Activated T-helper 9 cell treated with anti-CD3 and anti-CD28 coated beads, Interleukin-2, amount 50 U/mL, for 16 hours (primary cell): ENCODE measurements around the gene ELOA.
"Not testable (repeated sequence)": the region's sequence is repeated elsewhere in the genome, so short reads cannot be mapped to it uniquely, and the experiment has no call there.

Experiments
- DNase-seq: peaks from one replicate; pipeline ENCODE4 v3.0.0-alpha.2; 2020; ENCODE audit warnings: low read depth

Gene ELOA

GRCh38 chr1:23783141-23783540 lies 39.9 kb downstream of the ELOA start:
- DNase-seq = not testable (repeated sequence)

DNA sequence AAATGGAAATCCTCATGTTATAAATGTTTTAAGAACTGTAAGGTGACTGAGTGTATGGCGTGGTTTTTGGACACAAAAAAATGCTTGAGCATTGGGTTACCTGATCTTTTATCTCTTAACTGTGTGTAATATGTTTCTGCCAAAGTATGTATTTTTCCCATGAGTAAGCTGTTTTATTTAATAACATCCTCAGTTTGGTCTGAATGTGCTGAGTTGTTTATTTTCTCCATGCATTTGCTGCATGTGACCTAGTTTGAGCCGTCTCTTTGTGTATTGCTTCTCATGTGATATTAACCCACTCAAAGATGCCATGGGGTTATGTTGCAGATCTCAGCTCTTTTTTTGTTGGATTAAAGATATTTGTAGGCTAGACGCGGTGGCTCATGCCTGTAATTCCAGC lies 41.6 kb downstream of the ELOA start:
- no peak for DNase-seq

- DNase-seq = no peak
Measured at GRCh38 chr1:23787701-23788100, 44.4 kb downstream of the ELOA start.

GRCh38 chr1:23788695-23789094 lies 45.4 kb downstream of the ELOA start:
- DNase-seq = no peak

DNA sequence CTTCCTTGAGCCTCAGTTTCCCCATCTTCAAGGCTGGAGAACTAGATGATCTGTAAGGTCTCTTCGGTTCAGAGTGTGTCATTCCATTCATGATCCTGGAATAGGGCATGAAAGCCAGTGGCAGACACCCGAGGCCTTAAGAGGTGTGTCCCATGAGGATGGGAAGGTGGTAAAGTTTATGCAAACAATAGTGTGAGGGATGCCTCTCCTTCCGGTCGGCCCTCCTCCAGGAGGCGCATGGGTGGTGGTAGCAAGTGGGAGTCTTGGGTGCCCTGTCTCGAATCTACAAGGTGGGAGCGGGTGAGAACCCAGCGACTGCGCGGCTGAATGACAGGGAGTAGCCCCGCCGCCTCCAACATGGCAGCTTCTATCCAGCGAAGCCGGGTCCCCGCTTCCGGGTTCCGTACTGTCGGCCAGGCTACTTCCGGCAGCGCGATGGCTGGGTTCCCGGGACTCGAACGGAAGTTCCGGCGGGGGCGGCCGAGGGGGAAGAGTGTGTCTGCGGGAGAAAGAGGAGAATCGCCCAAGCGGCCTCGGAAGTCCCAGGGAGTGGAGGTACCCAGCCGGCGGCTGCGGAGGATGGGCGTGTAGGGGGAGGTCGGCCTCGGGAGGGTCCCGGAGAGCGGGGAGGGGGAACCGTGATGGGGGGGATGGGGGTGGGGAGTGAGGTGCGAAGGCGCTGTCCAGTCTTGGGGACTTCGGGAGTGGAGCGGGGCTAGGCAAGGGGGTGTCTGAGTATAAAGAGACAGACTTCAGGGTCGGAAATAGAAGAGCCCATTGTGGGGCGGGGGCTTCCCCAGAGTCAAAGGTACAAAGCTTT lies 47.6 kb downstream of the ELOA start, which contains the start of gene LYPLA2:
Gene LYPLA2 (plus strand): TSS at position 450 of the 820 bp plus-strand sequence. CDS start 1,538 bp downstream, outside the sequence.
- DNase-seq = peak; percentile 80

DNA sequence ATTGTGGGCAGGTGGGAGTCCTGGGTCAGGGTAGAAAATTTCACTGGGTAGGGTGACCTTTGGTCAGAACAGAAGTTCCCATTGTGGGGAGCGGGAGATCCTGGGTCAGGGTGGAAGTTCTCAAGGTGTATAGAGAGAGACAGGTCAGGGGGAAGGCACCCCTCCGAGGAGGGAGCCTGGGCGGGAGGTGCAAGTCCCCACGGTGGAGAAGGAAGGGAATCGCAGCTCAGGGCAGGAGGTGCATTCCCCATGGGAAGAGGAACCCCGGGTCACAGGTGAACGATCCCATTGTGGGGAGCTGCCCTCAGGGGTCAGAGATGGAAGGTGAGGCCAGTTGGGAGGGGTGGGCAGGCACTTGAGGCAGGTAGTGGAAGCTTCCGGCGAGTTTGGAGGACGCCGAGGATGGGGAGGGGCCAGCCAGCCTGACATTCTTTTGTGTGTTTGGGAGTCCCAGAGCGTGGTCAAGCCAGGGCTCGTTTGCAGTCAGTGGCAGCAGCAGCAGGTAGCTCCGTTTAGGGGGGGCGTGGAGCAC lies 48.3 kb downstream of the ELOA start:
- no peak for DNase-seq

DNA sequence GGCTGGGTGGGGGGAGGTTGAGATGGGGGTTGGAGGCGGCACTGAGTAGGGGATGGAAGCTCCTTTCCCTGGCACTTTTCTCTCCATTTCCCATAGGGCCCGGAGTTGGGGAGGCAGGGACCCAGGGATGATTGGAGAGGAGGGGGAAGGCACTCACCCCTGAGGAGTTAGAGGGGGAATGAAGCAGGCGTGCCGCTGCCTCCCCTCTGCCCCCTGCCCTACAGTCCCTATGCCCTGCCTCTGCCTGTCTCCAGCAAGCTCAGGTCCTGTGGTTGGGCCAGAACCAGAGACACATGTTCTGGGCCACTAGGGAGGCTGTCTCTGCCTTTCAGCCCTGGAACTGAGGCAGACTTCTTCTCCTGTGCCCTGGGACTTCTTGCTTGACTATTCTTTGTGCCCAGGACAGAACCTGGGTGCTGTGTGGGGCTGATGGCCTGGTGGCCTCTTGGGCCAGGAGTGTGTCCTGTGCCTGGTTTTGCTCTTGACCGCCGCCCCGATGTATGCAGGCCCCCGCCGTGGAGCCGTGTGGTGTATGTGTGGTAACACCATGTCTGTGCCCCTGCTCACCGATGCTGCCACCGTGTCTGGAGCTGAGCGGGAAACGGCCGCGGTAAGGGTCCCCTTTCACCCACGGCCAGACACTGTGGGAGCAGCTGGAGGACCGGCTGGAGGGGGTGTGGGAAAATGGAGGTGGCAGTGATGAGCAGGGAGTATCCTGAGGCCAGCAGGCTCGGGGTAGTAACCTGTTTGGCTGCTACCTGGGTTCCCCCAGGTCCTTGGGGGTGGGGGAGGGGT lies 49.1 kb downstream of the ELOA start:
- no peak for DNase-seq

DNA sequence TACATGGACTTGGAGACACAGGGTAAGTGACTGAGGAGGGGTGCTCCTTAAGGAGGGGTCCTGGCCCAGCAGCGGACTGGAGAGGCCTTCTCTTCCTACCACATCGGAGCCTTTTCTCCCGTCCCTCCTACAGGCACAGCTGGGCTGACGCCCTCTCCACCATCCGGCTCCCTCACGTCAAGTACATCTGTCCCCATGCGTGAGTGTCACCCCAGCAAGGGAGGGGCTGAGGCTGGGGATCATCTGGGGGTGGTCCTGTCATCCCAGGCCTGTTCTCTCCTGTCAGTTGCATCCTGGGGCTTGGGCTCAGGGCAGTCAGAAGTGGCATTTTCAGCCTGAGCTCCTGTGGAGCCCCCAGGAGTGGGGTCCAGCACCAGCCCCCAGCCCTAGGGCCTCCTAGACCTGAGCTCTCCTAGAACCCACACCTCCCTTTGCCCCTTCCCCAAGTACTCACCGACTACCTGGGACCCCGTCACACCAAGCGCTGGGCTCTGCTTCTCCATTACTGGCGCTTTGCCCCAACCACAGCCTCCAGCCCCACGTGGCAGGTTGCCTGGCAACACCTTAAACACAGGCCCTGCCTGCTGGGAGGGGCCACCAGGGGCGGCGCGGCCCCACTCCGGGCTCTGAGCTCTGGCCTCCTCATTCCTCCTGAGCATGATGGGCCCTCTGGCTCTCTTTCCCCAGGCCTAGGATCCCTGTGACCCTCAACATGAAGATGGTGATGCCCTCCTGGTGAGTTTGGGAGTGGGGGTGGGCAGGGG lies 49.9 kb downstream of the ELOA start:
- DNase-seq = no peak

DNA sequence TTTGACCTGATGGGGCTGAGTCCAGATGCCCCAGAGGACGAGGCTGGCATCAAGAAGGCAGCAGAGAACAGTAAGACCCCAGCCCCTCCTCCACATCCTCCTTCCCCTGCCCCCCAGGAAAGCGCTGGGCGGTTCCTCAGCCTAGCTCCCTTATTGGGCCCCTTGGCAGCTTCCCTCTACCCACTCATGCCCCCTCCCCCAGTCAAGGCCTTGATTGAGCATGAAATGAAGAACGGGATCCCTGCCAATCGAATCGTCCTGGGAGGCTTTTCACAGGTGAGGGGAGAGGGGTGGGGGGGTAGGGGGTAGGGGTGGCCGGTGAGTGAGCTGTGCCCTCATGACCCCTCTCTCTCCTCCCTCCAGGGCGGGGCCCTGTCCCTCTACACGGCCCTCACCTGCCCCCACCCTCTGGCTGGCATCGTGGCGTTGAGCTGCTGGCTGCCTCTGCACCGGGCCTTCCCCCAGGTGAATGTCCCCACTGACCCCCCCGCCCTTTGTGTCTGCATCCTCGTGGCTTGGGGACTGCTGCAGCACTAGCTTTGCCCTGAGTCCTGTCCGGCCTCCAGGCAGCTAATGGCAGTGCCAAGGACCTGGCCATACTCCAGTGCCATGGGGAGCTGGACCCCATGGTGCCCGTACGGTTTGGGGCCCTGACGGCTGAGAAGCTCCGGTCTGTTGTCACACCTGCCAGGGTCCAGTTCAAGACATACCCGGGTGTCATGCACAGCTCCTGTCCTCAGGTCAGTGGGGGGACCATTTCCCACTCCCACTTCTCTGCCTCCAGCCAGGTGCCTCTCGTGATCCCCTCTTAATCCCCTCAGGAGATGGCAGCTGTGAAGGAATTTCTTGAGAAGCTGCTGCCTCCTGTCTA lies 50.8 kb downstream of the ELOA start:
- DNase-seq = no peak

- not testable (repeated sequence) for DNase-seq
Measured at GRCh38 chr1:23794732-23795182, 51.5 kb downstream of the ELOA start.

GRCh38 chr1:23795676-23796465 lies 52.6 kb downstream of the ELOA start:
- DNase-seq = no peak

DNA sequence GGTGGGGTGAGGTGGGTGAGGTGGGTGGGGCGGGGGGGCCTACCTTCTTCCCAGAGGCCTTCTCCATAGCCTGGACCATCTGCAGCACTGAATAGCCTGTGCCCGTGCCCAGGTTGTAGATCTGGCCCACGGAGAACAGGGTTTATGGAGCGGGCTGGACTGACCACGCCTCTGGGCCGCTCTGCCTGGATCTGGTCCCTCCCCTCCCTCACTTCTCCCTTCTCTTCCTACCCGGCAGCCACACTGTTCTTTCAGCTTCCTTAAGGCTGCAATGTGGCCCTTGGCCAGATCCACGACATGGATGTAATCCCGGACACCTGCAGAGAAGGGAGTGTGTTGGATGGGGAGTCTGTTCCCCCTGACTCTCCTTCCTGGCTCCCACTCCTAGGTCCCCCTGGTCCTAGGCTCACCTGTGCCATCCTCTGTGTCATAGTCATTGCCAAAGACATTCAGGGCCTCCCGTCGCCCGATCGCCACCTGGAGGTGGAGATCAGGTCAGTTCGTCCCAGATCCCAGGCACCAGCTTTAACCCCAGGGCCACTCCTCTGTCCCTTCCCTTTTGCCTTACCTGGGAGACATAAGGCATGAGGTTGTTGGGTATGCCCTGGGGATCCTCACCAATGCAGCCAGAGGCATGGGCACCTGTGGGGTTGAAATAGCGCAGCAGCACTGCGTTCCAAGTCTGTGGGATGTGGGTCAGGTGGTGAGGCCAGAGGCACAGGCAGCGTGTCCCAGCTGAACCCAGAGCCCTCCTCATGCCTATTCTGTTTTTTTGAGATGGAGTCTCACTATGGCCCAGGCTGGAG lies 53.4 kb downstream of the ELOA start:
- DNase-seq = no peak

DNA sequence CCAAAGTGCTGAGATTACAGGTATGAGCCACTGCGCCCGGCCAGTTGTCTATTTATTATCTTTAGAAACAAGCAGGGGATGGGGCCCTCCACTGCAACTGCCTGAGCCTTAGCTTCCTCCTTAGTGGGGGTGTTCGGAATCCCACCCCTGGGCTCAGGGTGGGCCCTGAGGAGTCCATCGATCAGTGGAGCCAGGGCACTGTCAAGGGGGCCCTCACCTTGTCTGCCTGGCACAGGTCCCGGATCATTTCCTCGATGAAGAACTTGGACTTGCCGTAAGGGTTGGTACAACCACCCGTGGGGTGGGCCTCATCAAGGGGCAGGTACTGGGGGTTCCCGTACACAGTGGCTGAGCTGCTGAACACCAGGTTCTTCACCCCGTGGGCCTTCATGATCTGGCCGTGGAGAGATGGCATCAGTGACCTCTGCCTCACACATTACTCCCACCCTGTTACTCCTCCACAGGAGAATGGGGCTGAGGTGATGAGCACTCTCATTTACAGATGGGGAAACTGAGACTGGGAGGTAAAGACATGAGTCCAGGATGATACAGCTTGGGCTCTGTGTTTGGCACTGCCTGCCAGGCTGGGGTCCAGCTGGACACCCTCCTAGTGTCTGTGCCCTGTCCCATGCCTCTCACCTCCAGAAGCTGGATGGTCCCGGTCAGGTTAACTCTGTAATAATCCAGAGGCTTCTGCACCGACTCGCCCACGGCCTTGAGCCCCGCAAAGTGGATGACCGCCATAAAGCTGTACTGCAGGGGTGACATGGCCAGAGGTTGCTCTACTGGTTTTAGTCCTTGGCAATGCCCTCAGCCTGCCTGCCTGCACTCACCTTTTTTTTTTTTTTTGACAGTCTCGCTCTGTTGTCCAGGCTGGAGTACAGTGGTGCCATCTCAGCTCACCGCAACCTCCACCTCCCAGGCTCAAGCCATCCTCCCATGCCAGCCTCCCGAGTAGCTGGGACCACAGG lies 54.5 kb downstream of the ELOA start:
- DNase-seq = no peak

DNA sequence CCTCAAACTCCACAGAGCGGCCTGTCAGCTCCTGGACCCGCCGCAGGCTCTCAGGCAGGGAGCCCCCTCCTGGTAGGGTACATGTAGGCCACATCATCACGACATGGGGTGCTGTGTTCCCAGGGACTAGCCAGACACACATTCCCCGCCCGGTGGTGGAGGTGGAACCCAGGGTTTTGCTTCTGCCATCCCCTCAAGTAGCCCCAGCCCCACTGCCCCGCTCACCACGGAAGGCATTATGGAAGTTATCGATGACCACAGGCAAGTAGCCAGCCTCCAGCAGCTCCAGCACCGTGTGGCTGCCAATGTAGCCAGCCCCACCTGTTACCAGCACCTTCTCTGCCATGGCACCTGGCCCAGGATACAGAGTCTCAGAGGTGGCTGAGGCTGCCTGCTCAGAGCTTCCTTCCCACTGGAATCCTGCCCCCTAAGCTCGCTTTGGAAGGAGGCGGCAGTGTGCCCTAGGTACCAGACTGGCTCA lies 55.4 kb downstream of the ELOA start:
- no peak for DNase-seq

GRCh38 chr1:23799255-23799569 lies 55.9 kb downstream of the ELOA start:
- no peak for DNase-seq

DNA sequence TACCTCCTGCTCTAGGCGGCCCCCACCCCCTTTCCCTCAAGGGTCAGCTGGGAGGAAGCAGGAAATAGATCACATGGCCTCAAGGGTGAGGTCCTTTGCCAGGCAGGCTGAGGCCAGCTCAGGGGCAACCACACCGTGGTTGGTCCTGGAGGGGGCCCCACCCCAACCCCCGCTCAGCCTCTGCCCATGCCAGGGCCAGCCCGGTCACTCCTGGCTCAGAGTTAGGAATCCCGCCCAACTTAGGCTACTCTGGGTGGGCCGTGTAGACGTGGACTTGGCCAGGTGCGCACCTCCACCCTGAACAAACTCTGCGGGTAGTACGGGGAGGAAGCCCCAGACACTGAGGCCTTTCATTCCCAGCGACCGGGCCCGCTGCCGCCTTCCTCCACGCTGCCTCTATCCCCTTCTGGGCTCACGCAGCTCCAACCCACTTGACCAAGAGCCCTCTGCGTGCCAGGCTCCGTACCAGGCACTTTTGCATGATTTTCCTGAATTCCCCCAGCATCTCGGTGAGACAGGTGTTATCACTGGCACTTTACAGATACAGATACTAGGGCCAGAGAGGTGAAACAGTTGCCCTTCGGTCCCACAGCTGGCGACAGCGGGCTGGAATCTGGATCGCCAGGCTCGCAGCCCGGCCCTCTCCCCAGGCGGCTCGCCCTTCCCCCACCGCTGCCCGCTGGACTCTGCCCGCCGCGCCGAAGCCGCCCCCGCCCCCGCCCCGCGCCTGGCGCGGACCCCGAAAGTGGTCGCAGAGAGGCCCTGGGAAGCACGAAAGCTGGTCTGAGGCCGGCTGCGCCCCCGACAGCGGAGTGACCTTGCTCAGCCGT lies 56.5 kb downstream of the ELOA start:
- DNase-seq = no peak
